ENCODE data around the gene N4BP2L1.

N4BP2L1 gene

GRCh38 chr13:32427852-32428580 lies at the start of gene N4BP2L1:
Gene N4BP2L1, minus strand, starts transcription at chr13:32428130. Its CDS starts 48 bp downstream, at chr13:32428082.
- DNase-seq (ENCODE audit: low spot score): peak; percentile 83

GRCh38 chr13:32476892-32477291 lies 49.0 kb upstream of the N4BP2L1 start:
- DNase-seq (ENCODE audit: low spot score): no peak

- DNase-seq (ENCODE audit: low spot score): no peak
These were observed 48.2 kb upstream of the N4BP2L1 start for GRCh38 chr13:32476021-32476731.

- DNase-seq (ENCODE audit: low spot score): no peak
These were observed 47.3 kb upstream of the N4BP2L1 start for GRCh38 chr13:32474999-32475792.

- DNase-seq (ENCODE audit: low spot score): no peak
These were observed 45.7 kb upstream of the N4BP2L1 start for GRCh38 chr13:32473650-32474049.

- no peak for DNase-seq (ENCODE audit: low spot score)
These were observed 44.3 kb upstream of the N4BP2L1 start for GRCh38 chr13:32472194-32472621.

GRCh38 chr13:32471187-32471922 lies 43.4 kb upstream of the N4BP2L1 start:
- DNase-seq (ENCODE audit: low spot score): no peak

GRCh38 chr13:32468502-32469142 lies 40.7 kb upstream of the N4BP2L1 start:
- DNase-seq (ENCODE audit: low spot score): no peak

- no peak for DNase-seq (ENCODE audit: low spot score)
These were observed 28.7 kb upstream of the N4BP2L1 start for GRCh38 chr13:32456591-32456990.

- DNase-seq (ENCODE audit: low spot score): no peak
These were observed 27.6 kb upstream of the N4BP2L1 start for GRCh38 chr13:32455594-32455903.

GRCh38 chr13:32454886-32455593 lies 27.1 kb upstream of the N4BP2L1 start:
- DNase-seq (ENCODE audit: low spot score): no peak

GRCh38 chr13:32453981-32454380 lies 26.1 kb upstream of the N4BP2L1 start:
- no peak for DNase-seq (ENCODE audit: low spot score)

- no peak for DNase-seq (ENCODE audit: low spot score)
These were observed 21.0 kb upstream of the N4BP2L1 start for GRCh38 chr13:32448972-32449371.

GRCh38 chr13:32447894-32448623 lies 20.1 kb upstream of the N4BP2L1 start:
- DNase-seq (ENCODE audit: low spot score): peak; percentile 31

- no peak for DNase-seq (ENCODE audit: low spot score)
These were observed 19.0 kb upstream of the N4BP2L1 start for GRCh38 chr13:32446773-32447465.

- DNase-seq (ENCODE audit: low spot score): no peak
These were observed 18.3 kb upstream of the N4BP2L1 start for GRCh38 chr13:32446220-32446619.

- no peak for DNase-seq (ENCODE audit: low spot score)
These were observed 17.5 kb upstream of the N4BP2L1 start for GRCh38 chr13:32445461-32445860.

- peak; percentile 50 for DNase-seq (ENCODE audit: low spot score)
These were observed 15.2 kb upstream of the N4BP2L1 start for GRCh38 chr13:32443111-32443510.

GRCh38 chr13:32438871-32439270 lies 10.9 kb upstream of the N4BP2L1 start:
- DNase-seq (ENCODE audit: low spot score): no peak

GRCh38 chr13:32432856-32433255 lies 4.9 kb upstream of the N4BP2L1 start:
- DNase-seq (ENCODE audit: low spot score): no peak

All from RKO (cell line).